Measurements from ENCODE around the gene KCNAB1.

DNA sequence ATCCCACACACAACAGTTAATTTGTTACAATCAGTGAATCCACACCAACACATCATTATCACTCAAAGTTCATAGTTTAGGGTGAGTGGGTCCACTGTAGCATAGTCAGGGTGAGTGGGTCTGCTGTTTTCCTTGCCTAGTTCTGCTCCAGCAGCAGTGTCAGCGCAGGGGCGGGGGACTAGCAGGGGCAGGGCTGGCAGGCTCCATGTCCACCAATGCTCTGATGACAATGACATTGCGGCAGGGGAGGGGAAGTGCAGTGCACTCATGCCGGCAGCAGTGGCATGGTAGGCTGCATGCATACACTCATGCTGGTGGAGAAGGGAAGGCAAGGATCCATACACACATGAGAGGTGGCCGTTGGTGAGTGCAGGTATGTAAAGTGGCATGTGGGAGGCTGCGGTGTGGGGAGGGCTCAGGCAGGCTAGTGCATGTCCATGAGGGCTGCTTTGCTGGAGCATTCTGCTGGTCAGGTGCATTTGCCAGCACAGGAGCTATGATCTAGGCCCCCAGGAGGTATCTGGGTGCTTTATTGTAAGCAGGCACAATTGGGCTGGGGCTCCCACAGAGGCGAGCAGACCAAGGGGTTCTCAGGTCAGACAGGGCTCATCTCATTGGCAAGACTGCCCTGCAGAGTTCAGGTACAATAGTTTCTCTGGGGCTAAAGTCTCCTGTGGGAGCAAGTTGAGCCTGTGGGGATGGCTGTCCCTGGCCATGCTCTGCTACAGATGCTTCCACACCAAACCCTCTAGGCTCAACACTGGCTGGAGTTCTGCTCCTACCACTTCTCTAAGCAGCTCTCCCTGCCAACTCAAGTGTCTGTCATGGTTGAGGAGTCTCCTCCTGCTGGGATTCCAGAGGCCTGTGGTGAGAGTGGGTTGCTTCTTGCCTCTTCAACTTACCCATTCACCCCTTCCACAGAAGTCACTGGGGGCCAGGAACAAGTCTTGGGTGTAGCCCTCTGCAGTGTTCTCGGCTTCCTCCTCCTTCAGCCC lies 81.3 kb downstream of the KCNAB1 start:
- TF ChIP-seq, protein P1, sequence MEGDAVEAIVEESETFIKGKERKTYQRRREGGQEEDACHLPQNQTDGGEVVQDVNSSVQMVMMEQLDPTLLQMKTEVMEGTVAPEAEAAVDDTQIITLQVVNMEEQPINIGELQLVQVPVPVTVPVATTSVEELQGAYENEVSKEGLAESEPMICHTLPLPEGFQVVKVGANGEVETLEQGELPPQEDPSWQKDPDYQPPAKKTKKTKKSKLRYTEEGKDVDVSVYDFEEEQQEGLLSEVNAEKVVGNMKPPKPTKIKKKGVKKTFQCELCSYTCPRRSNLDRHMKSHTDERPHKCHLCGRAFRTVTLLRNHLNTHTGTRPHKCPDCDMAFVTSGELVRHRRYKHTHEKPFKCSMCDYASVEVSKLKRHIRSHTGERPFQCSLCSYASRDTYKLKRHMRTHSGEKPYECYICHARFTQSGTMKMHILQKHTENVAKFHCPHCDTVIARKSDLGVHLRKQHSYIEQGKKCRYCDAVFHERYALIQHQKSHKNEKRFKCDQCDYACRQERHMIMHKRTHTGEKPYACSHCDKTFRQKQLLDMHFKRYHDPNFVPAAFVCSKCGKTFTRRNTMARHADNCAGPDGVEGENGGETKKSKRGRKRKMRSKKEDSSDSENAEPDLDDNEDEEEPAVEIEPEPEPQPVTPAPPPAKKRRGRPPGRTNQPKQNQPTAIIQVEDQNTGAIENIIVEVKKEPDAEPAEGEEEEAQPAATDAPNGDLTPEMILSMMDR (IDR thresholded peaks at IDR 0.05; ENCODE audit: low read length) = no peak
- TF ChIP-seq EZH2phosphoT487 (IDR thresholded peaks at IDR 0.05; ENCODE audit: low read length) = no peak
- no peak for TF ChIP-seq EZH2 (optimal IDR thresholded peaks at IDR 0.05; ENCODE audit: low read depth, low read length)
